Left ventricle myocardium inferior (tissue), 1 donor: ENCODE data around the gene SPATS1. TPM values are rescaled to one million over a fixed set of nuclear protein-coding genes. Genes with fewer than 3 reads are reported as not detected.

Experiments
- DNase-seq: peaks from one replicate; pipeline ENCODE4 v3.0.0-alpha.2; 2020
- H3K27ac ChIP-seq: fragments of 200-600 bp; replicated peaks from 2 replicates; pipeline ENCODE4 v1.8.0; 2021
- H3K27me3 ChIP-seq: fragments of 200-600 bp; 2 replicates; pipeline ENCODE4 v1.8.0; 2021; ENCODE audit warnings: low read depth
- H3K36me3 ChIP-seq: fragments of 200-600 bp; 2 replicates; pipeline ENCODE4 v1.8.0; 2021
- H3K4me1 ChIP-seq: fragments of 200-600 bp; 2 replicates; pipeline ENCODE4 v1.8.0; 2021
- H3K4me3 ChIP-seq: fragments of 200-600 bp; 2 replicates; pipeline ENCODE4 v1.8.0; 2021; ENCODE audit warnings: mild to moderate bottlenecking, moderate library complexity
- H3K9me3 ChIP-seq: fragments of 200-600 bp; replicated peaks from 2 replicates; pipeline ENCODE4 v1.8.0; 2021
- CTCF ChIP-seq: fragments of 200-600 bp; IDR thresholded peaks from 2 replicates; pipeline ENCODE4 v1.8.0; 2021; ENCODE audit warnings: antibody characterized with exemption, mild to moderate bottlenecking, borderline replicate concordance
- intact Hi-C: fragments of 100-400 bp; cut with micrococcal nuclease; formaldehyde crosslinking; loops from one replicate; pipeline ENCODE4 v1.11.0; 2022
- total RNA-seq: library from RNA; stranded (reverse); fragmentation: NEBNext Ultra II Directional; extraction: Animal tissue kit (Norgen Biotek cat#: 25700); gene quantifications from one replicate; pipeline ENCODE4 v1.2.1, GENCODE V29; 2021
- donor health status: DM: no; HTN: yes; CAD: no; lungs with severe emphysema.

The SPATS1 gene
- total RNA-seq, 1 donor from 2014 or later: not detected

- no peak overlapping the region for H3K27ac ChIP-seq
- no peaks in the 10 kb centered on the region for H3K4me1 ChIP-seq
- intact Hi-C loops: loop anchor here (10.0 kb wide), 1 partner anchor 239 kb away; no protein-coding TSS in a partner anchor
- H3K36me3 ChIP-seq: no peaks in the 10 kb centered on the region
- no peak for TF ChIP-seq CTCF
- H3K27me3 ChIP-seq: peaks cover 71% of the 10 kb centered on the region
- no peak for DNase-seq
- H3K9me3 ChIP-seq: no peaks in the 10 kb centered on the region
- H3K4me3 ChIP-seq: no peak overlapping the region
Measured at GRCh38 chr6:44333273-44333919, 9.1 kb upstream of the SPATS1 start.

DNA sequence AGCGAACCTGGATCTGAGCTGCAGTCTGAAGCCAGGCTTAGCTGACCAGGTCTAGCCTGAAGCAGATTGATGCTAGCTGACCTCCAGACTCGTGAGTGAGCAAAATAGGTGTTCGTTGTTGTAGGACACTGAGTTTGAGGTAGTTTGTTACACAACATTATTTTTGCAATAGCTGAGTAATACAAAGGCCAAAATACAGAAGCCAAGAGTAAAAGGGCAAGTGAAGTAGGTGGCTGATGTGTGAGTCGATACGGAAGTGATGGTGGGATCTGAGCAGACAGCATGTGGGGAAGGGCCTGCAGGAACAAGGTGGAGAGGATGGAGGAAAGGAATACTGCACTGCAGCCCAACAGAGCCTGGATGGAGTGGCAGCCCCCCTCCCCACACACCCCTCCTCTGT, 8.5 kb upstream of the SPATS1 start:
- DNase-seq: no peak
- H3K4me3 ChIP-seq: no peak overlapping the region
- TF ChIP-seq CTCF: no peak
- intact Hi-C loops: loop anchor here (10.0 kb wide), 1 partner anchor 239 kb away; no protein-coding TSS in a partner anchor
- H3K4me1 ChIP-seq: no peaks in the 10 kb centered on the region
- no peak overlapping the region for H3K27ac ChIP-seq
- H3K36me3 ChIP-seq: no peaks in the 10 kb centered on the region
- H3K9me3 ChIP-seq: no peaks in the 10 kb centered on the region
- H3K27me3 ChIP-seq: peaks cover 68% of the 10 kb centered on the region

DNA sequence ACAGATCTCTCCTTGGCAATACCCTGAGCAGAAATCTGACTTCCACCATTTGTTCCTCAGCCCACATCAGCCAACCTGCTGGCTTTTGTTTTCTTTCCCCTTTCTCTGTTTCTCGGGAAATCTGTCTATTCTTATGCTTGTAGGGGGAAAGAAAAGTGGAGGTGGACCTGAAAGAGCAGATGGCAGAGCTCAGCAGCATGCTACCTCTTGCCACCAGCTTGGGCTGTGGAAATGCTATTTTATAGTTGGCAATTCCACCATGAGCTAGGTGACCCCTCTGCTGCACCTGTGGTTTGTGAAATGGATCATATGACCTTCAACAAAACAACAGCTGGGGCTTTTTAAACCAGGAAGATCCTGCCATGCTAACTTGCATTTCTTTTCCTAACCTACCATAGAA, 6.8 kb upstream of the SPATS1 start:
- intact Hi-C loops: loop anchor here (10.0 kb wide), 1 partner anchor 241 kb away; no protein-coding TSS in a partner anchor

DNA sequence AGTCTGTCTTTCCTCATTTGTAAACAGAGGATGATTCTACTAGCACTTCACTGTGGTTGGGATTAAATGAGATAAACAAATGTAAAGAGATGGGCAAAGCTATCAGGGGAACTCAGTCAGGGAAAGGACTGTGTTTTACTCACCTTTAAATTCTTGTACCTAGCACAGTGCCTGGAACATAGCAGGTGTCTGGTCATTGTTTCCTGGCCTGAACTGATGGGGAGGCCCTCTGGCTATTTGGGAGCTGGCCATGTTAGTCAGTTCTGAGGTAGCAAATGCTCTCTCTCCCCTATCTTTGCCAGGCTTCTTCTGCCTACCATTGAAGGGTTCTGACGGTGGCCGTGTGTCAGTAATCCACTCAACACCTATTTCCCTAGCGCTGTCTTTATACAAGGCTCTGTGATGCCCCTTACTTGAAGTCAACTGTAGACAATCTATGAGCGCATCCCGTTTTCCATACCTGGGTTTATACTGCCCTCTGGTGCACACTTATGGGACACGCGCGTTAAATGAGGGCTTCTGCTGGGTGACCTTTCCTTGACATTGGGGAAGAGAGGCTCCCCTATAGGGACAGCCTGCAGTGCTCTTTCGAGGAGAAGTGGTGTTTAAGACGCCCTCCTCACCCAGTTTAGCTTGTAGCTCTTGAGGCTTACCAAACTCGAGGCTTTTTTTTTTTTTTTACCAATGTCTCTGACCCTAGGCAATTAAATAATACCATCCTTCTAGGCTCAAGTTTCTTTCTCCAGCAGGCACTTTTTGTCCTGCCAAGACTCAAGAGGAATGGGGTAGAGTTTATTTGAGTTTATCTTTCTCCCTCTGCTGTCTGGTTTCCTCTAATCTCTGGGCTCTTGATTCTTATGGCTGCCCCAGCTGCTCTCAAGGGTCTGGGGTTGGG, 4.0 kb upstream of the SPATS1 start:
- no peak overlapping the region for H3K27ac ChIP-seq
- H3K27me3 ChIP-seq: peaks cover 39% of the 10 kb centered on the region
- peak; percentile 38 for DNase-seq
- intact Hi-C loops: loop anchor here (10.0 kb wide), 1 partner anchor 244 kb away; no protein-coding TSS in a partner anchor
- peak; percentile 78 for TF ChIP-seq CTCF
- H3K4me1 ChIP-seq: peaks cover 11% of the 10 kb centered on the region
- no peaks in the 10 kb centered on the region for H3K36me3 ChIP-seq
- no peak overlapping the region for H3K4me3 ChIP-seq
- no peaks in the 10 kb centered on the region for H3K9me3 ChIP-seq

More for the DNA sequence above, 6.8 kb upstream of the SPATS1 start:
- Histone ChIP-seq H3K27ac (no peak overlapping the region), H3K4me3 (no peak overlapping the region), H3K27me3 (peaks cover 51% of the 10 kb centered on the region), H3K36me3 (no peaks in the 10 kb centered on the region), H3K4me1 (no peaks in the 10 kb centered on the region), H3K9me3 (no peaks in the 10 kb centered on the region)
- DNase-seq: no peak
- no peak for TF ChIP-seq CTCF

- TF ChIP-seq CTCF: no peak
- intact Hi-C loops: loop anchor here (10.0 kb wide), 1 partner anchor 244 kb away; no protein-coding TSS in a partner anchor
- Histone ChIP-seq H3K27ac (no peak overlapping the region), H3K27me3 (peaks cover 37% of the 10 kb centered on the region), H3K9me3 (no peaks in the 10 kb centered on the region), H3K4me1 (peaks cover 11% of the 10 kb centered on the region), H3K4me3 (no peak overlapping the region), H3K36me3 (no peaks in the 10 kb centered on the region)
- DNase-seq: no peak
Measured at GRCh38 chr6:44339301-44339700, 3.1 kb upstream of the SPATS1 start.
